CD4-positive, alpha-beta T cell treated with Interleukin-21 for 1 hour (primary cell): ENCODE data around the gene CAPZB.

ENCODE experiments used
- DNase-seq: peaks from one replicate; pipeline ENCODE4 v3.0.0-alpha.2; 2020

The CAPZB gene

GRCh38 chr1:19342894-19343616 lies 142.3 kb downstream of the CAPZB start:
- no peak for DNase-seq

GRCh38 chr1:19342062-19342750 lies 143.1 kb downstream of the CAPZB start:
- DNase-seq: no peak

GRCh38 chr1:19341201-19342061 lies 143.9 kb downstream of the CAPZB start:
- peak; percentile 73 for DNase-seq

- DNase-seq: no peak
Measured at GRCh38 chr1:19340387-19340937, 144.9 kb downstream of the CAPZB start.

GRCh38 chr1:19339214-19339861 lies 146.0 kb downstream of the CAPZB start:
- no peak for DNase-seq

- DNase-seq: no peak
Measured at GRCh38 chr1:19338323-19338762, 147.0 kb downstream of the CAPZB start.

GRCh38 chr1:19337289-19337688 lies 148.1 kb downstream of the CAPZB start:
- DNase-seq: no peak

GRCh38 chr1:19336543-19336942 lies 148.8 kb downstream of the CAPZB start:
- DNase-seq: no peak

GRCh38 chr1:19333587-19334354 lies 151.6 kb downstream of the CAPZB start:
- DNase-seq: no peak

- DNase-seq: no peak
Measured at GRCh38 chr1:19332832-19333231, 152.5 kb downstream of the CAPZB start.

- DNase-seq: no peak
Measured at GRCh38 chr1:19331262-19331878, 154.0 kb downstream of the CAPZB start.

- DNase-seq: no peak
Measured at GRCh38 chr1:19330449-19331135, 154.7 kb downstream of the CAPZB start.

- no peak for DNase-seq
Measured at GRCh38 chr1:19329611-19330010, 155.7 kb downstream of the CAPZB start.

GRCh38 chr1:19329188-19329587 lies 156.2 kb downstream of the CAPZB start:
- DNase-seq: no peak

- DNase-seq: no peak
Measured at GRCh38 chr1:19328486-19328885, 156.9 kb downstream of the CAPZB start.

- DNase-seq: no peak
Measured at GRCh38 chr1:19327736-19328135, 157.6 kb downstream of the CAPZB start.

GRCh38 chr1:19327301-19327700 lies 158.0 kb downstream of the CAPZB start:
- no peak for DNase-seq

- DNase-seq: no peak
Measured at GRCh38 chr1:19326748-19327065, 158.6 kb downstream of the CAPZB start.

- no peak for DNase-seq
Measured at GRCh38 chr1:19325958-19326747, 159.2 kb downstream of the CAPZB start.

GRCh38 chr1:19325368-19325957 lies 159.9 kb downstream of the CAPZB start:
- DNase-seq: no peak
